Spleen (tissue), 7 donors: ENCODE results near the gene MAN2A2.

ENCODE experiments used
- POLR2A ChIP-seq, 3 donors: fragments of 450-650 bp; IDR thresholded peaks; one replicate each; pipeline ENCODE4 v1.5.1; 2017; ENCODE audit warnings: antibody characterized with exemption in 3 of 3, mild to moderate bottlenecking in 1 of 3
- POLR2AphosphoS5 ChIP-seq, 3 donors: sonication (generic); formaldehyde crosslinking; IDR thresholded peaks; one replicate each; pipeline ENCODE4 v1.5.1; 2017; ENCODE audit warnings: antibody characterized with exemption in 3 of 3
- TF ChIP-seq, protein P1 (sequence below), 11 experiments: fragments of 200-600 bp in 7 of 11; fragments of 450-650 bp in 4 of 11; sonication (generic) in 4 of 11; IDR thresholded peaks in 8 of 11; conservative IDR thresholded peaks in 3 of 11; 1 replicate in 7 of 11; 2 replicates in 4 of 11; pipeline versions ENCODE4 v1.4.0 to v1.8.0; 2016 to 2021; ENCODE audit warnings: antibody characterized with exemption in 11 of 11, inconsistent platforms in 4 of 11, mild to moderate bottlenecking in 1 of 11
- donor health status: DM: no; HTN: no; CAD: no; lungs with moderate emphysema.
- donor health status: DM: no; HTN: no; CAD: no.
- donor health status: DM: no; HTN: no; CAD: no.

DNA sequence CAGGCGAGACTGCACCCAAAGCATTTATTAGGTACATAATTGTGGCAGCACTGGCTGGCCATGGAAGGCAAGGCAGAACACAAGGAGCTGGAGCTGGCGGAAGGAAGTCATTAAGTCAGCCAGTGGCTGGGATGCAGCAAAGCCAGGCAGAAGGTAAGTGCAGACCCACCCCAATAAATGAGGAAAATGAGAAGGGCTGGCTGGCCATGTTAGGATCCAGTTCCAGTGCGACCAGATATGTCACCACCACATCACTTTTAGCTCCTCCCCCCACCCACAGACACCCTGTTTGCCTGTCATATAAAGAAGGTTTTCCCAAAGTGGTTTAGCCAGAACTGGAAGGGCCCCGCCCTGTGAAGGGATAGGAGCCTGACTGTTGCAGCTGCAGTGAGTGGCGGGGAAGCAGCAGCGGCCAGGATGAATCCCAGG lies 34.8 kb upstream of the MAN2A2 start, which contains the start of gene FURIN:
- no peak for TF ChIP-seq POLR2AphosphoS5 (IDR thresholded peaks at IDR 0.05)
- TF ChIP-seq, protein P1, sequence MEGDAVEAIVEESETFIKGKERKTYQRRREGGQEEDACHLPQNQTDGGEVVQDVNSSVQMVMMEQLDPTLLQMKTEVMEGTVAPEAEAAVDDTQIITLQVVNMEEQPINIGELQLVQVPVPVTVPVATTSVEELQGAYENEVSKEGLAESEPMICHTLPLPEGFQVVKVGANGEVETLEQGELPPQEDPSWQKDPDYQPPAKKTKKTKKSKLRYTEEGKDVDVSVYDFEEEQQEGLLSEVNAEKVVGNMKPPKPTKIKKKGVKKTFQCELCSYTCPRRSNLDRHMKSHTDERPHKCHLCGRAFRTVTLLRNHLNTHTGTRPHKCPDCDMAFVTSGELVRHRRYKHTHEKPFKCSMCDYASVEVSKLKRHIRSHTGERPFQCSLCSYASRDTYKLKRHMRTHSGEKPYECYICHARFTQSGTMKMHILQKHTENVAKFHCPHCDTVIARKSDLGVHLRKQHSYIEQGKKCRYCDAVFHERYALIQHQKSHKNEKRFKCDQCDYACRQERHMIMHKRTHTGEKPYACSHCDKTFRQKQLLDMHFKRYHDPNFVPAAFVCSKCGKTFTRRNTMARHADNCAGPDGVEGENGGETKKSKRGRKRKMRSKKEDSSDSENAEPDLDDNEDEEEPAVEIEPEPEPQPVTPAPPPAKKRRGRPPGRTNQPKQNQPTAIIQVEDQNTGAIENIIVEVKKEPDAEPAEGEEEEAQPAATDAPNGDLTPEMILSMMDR (IDR thresholded peaks at IDR 0.05 in 8 of 11, conservative IDR thresholded peaks at IDR 0.05 in 3 of 11): no peak
- TF ChIP-seq POLR2A (IDR thresholded peaks at IDR 0.05): no peak
